Neural cell (in vitro differentiated cells): ENCODE measurements around the gene DNM3.

Experiments used
- CTCF ChIP-seq: fragments of 450-650 bp; IDR thresholded peaks from 2 replicates; pipeline ENCODE4 v1.5.1; 2014; ENCODE audit warnings: antibody characterized with exemption, mild to moderate bottlenecking, moderate library complexity; ENCODE audit not compliant: poor library complexity, severe bottlenecking
- EP300 ChIP-seq: fragments of 450-650 bp; conservative IDR thresholded peaks from 2 replicates; pipeline ENCODE4 v1.6.1; 2014; ENCODE audit warnings: antibody characterized with exemption, mild to moderate bottlenecking, moderate library complexity; ENCODE audit not compliant: poor library complexity, severe bottlenecking
- EZH2 ChIP-seq: fragments of 200-600, 300-800 bp; shearing (Covaris generic), sonication (generic); IDR thresholded peaks from 2 replicates; pipeline ENCODE4 v1.6.1; 2014; ENCODE audit warnings: antibody characterized with exemption, low read length, borderline replicate concordance, mild to moderate bottlenecking; ENCODE audit not compliant: insufficient read depth, poor library complexity, severe bottlenecking
- MXI1 ChIP-seq: fragments of 450-650 bp; conservative IDR thresholded peaks from 2 replicates; pipeline ENCODE4 v1.6.1; 2014; ENCODE audit warnings: antibody characterized with exemption, mild to moderate bottlenecking; ENCODE audit not compliant: poor library complexity, severe bottlenecking
- POLR2AphosphoS5 ChIP-seq: IDR thresholded peaks from 2 replicates; pipeline ENCODE4 v1.6.1; 2012
- RAD21 ChIP-seq: fragments of 450-650 bp; conservative IDR thresholded peaks from 2 replicates; pipeline ENCODE4 v1.6.1; 2014; ENCODE audit warnings: antibody characterized with exemption, mild to moderate bottlenecking, moderate library complexity
- REST ChIP-seq: IDR thresholded peaks from 2 replicates; pipeline ENCODE4 v1.6.1; 2012; ENCODE audit warnings: borderline replicate concordance
- SMC3 ChIP-seq: fragments of 450-650 bp; conservative IDR thresholded peaks from 2 replicates; pipeline ENCODE4 v1.6.1; 2014; ENCODE audit warnings: antibody characterized with exemption, mild to moderate bottlenecking, moderate library complexity; ENCODE audit not compliant: poor library complexity
- TAF1 ChIP-seq: IDR thresholded peaks from 2 replicates; pipeline ENCODE4 v1.6.1; 2012; ENCODE audit warnings: low read depth

- no peak for TF ChIP-seq CTCF
- no peak for TF ChIP-seq TAF1
- no peak for TF ChIP-seq REST
- no peak for TF ChIP-seq MXI1
- TF ChIP-seq EZH2 = no peak
- TF ChIP-seq POLR2AphosphoS5 = no peak
- no peak for TF ChIP-seq RAD21
- no peak for TF ChIP-seq EP300
- no peak for TF ChIP-seq SMC3
Observed at GRCh38 chr1:172286629-172287076, 445.4 kb downstream of the DNM3 start.
